ENCODE measurements around the gene CDC37L1. TPM values are rescaled to one million over a fixed set of nuclear protein-coding genes. Genes with fewer than 3 reads are reported as not detected.

Gene CDC37L1
- total RNA-seq, 1 experiment from 2014 or later, result 19.1 TPM

- DNase-seq (ENCODE audit: low read depth), result no peak
Observed at GRCh38 chr9:4668604-4669003, 10.8 kb upstream of the CDC37L1 start.

- no peak for DNase-seq (ENCODE audit: low read depth)
Observed at GRCh38 chr9:4669890-4670289, 9.5 kb upstream of the CDC37L1 start.

GRCh38 chr9:4670591-4670990 lies 8.8 kb upstream of the CDC37L1 start:
- no peak for DNase-seq (ENCODE audit: low read depth)

GRCh38 chr9:4671737-4672136 lies 7.6 kb upstream of the CDC37L1 start:
- no peak for DNase-seq (ENCODE audit: low read depth)

GRCh38 chr9:4674783-4675182 lies 4.6 kb upstream of the CDC37L1 start:
- peak; percentile 60 for DNase-seq (ENCODE audit: low read depth)

- DNase-seq (ENCODE audit: low read depth), result no peak
Observed at GRCh38 chr9:4677392-4677791, 2.0 kb upstream of the CDC37L1 start.

- peak; percentile 50 for DNase-seq (ENCODE audit: low read depth)
Observed at GRCh38 chr9:4678679-4679267, 596 bp upstream of the CDC37L1 start.

- DNase-seq (ENCODE audit: low read depth), result no peak
Observed at GRCh38 chr9:4680173-4680525, 780 bp downstream of the CDC37L1 start.

GRCh38 chr9:4680750-4681149 lies 1.4 kb downstream of the CDC37L1 start:
- peak; percentile 71 for DNase-seq (ENCODE audit: low read depth)

GRCh38 chr9:4684820-4685219 lies 5.5 kb downstream of the CDC37L1 start:
- DNase-seq (ENCODE audit: low read depth), result no peak

GRCh38 chr9:4686112-4686511 lies 6.7 kb downstream of the CDC37L1 start:
- DNase-seq (ENCODE audit: low read depth), result no peak

GRCh38 chr9:4686584-4686983 lies 7.2 kb downstream of the CDC37L1 start:
- no peak for DNase-seq (ENCODE audit: low read depth)

GRCh38 chr9:4689021-4689420 lies 9.7 kb downstream of the CDC37L1 start:
- DNase-seq (ENCODE audit: low read depth), result no peak

GRCh38 chr9:4689687-4690104 lies 10.3 kb downstream of the CDC37L1 start:
- DNase-seq (ENCODE audit: low read depth), result no peak

- DNase-seq (ENCODE audit: low read depth), result no peak
Observed at GRCh38 chr9:4690144-4690543, 10.8 kb downstream of the CDC37L1 start.

GRCh38 chr9:4691795-4692194 lies 12.4 kb downstream of the CDC37L1 start:
- peak; percentile 47 for DNase-seq (ENCODE audit: low read depth)

GRCh38 chr9:4700091-4700490 lies 20.7 kb downstream of the CDC37L1 start:
- no peak for DNase-seq (ENCODE audit: low read depth)

- DNase-seq (ENCODE audit: low read depth), result no peak
Observed at GRCh38 chr9:4700932-4701331, 21.6 kb downstream of the CDC37L1 start.

GRCh38 chr9:4701526-4701925 lies 22.2 kb downstream of the CDC37L1 start:
- no peak for DNase-seq (ENCODE audit: low read depth)

- peak; percentile 7 for DNase-seq (ENCODE audit: low read depth)
Observed at GRCh38 chr9:4704129-4704528, 24.8 kb downstream of the CDC37L1 start.

GRCh38 chr9:4706021-4706420 lies 26.7 kb downstream of the CDC37L1 start:
- DNase-seq (ENCODE audit: low read depth), result no peak

- no peak for DNase-seq (ENCODE audit: low read depth)
Observed at GRCh38 chr9:4706971-4707622, 27.7 kb downstream of the CDC37L1 start.

- DNase-seq (ENCODE audit: low read depth), result no peak
Observed at GRCh38 chr9:4709380-4709779, 30.0 kb downstream of the CDC37L1 start.

- no peak for DNase-seq (ENCODE audit: low read depth)
Observed at GRCh38 chr9:4713849-4714248, 34.5 kb downstream of the CDC37L1 start.

Measured in LHCN-M2 (cell line).